ENCODE data around the gene CPT2. TPM values are rescaled to one million over a fixed set of nuclear protein-coding genes. Genes with fewer than 3 reads are reported as not detected.
"Not testable (repeated sequence)": the region's sequence is repeated elsewhere in the genome, so short reads cannot be mapped to it uniquely, and the experiment has no call there.

Gene CPT2
- total and polyA plus RNA-seq, 4 donors: 7.8 to 12.8 (median 9.9) TPM

GRCh38 chr1:53197291-53198200 lies 922 bp downstream of the CPT2 start:
- Histone ChIP-seq H3K4me1 (ENCODE audit: control insufficient read depth in 1 of 2, insufficient read depth in 2 of 2, low read length in 2 of 2) (no peaks in the 10 kb centered on the region), H3K4me3 (ENCODE audit: low read length in 2 of 2) (peak overlapping the region; percentile 70 to 84), H3K27me3 (ENCODE audit: control insufficient read depth in 1 of 2, insufficient read depth in 2 of 2, low read length in 1 of 2) (no peaks in the 10 kb centered on the region), H3K9me3 (ENCODE audit: control insufficient read depth, low read length) (no peaks in the 10 kb centered on the region), H3K36me3 (ENCODE audit: control insufficient read depth in 1 of 2, insufficient read depth in 2 of 2, low read length in 1 of 2) (peaks cover 0 to 4% of the 10 kb centered on the region in 2 donors), H3K27ac (ENCODE audit: low read depth in 1 of 2, low read length in 2 of 2) (peak overlapping the region; percentile 92 to 96)
- DNase-seq (no peak), ATAC-seq (ENCODE audit: low FRiP score) (peak; percentile 3)
- 32 to 33% methylated on average over 13 of the region's 13 CpGs for WGBS, 2 donors
- intact Hi-C loops (cut with DNase I): loop anchor here in 1 of 2 donors (1.0 kb wide), 1 partner anchor 23 kb away; the partner anchor contains the start of gene CZIB

- Histone ChIP-seq H3K36me3 (ENCODE audit: control insufficient read depth in 1 of 2, insufficient read depth in 2 of 2, low read length in 1 of 2) (peaks cover 0 to 4% of the 10 kb centered on the region in 2 donors), H3K27ac (ENCODE audit: low read depth in 1 of 2, low read length in 2 of 2) (no peak overlapping the region), H3K9me3 (ENCODE audit: control insufficient read depth, low read length) (no peaks in the 10 kb centered on the region), H3K4me3 (ENCODE audit: low read length in 2 of 2) (no peak overlapping the region), H3K27me3 (ENCODE audit: control insufficient read depth in 1 of 2, insufficient read depth in 2 of 2, low read length in 1 of 2) (no peaks in the 10 kb centered on the region), H3K4me1 (ENCODE audit: control insufficient read depth in 1 of 2, insufficient read depth in 2 of 2, low read length in 2 of 2) (no peaks in the 10 kb centered on the region)
- WGBS, 2 donors: 42 to 45% methylated on average over 4 of the region's 4 CpGs
- no peak for DNase-seq
- intact Hi-C loops (cut with DNase I): no loop called here
- ATAC-seq (ENCODE audit: low FRiP score): no peak
Measured at GRCh38 chr1:53198241-53198651, 1.6 kb downstream of the CPT2 start.

- H3K4me3 ChIP-seq (ENCODE audit: low read length in 2 of 2): no peak overlapping the region
- peaks cover 2 to 8% of the 10 kb centered on the region in 2 donors for H3K36me3 ChIP-seq (ENCODE audit: control insufficient read depth in 1 of 2, insufficient read depth in 2 of 2, low read length in 1 of 2)
- ATAC-seq (ENCODE audit: low FRiP score): no peak
- no peak for DNase-seq
- H3K9me3 ChIP-seq (ENCODE audit: control insufficient read depth, low read length): peaks cover 2% of the 10 kb centered on the region
- H3K4me1 ChIP-seq (ENCODE audit: control insufficient read depth in 1 of 2, insufficient read depth in 2 of 2, low read length in 2 of 2): no peaks in the 10 kb centered on the region
- H3K27me3 ChIP-seq (ENCODE audit: control insufficient read depth in 1 of 2, insufficient read depth in 2 of 2, low read length in 1 of 2): no peaks in the 10 kb centered on the region
- H3K27ac ChIP-seq (ENCODE audit: low read depth in 1 of 2, low read length in 2 of 2): no peak overlapping the region
- 92% methylated on average over 3 of the region's 3 CpGs for WGBS, 2 donors
- intact Hi-C loops (cut with DNase I): no loop called here
Measured at GRCh38 chr1:53203466-53203865, 6.8 kb downstream of the CPT2 start.

GRCh38 chr1:53205496-53205895 lies 8.9 kb downstream of the CPT2 start:
- H3K4me1 ChIP-seq (ENCODE audit: control insufficient read depth in 1 of 2, insufficient read depth in 2 of 2, low read length in 2 of 2); intact Hi-C loops (cut with DNase I); DNase-seq; H3K27ac ChIP-seq (ENCODE audit: low read depth in 1 of 2, low read length in 2 of 2); H3K27me3 ChIP-seq (ENCODE audit: control insufficient read depth in 1 of 2, insufficient read depth in 2 of 2, low read length in 1 of 2); H3K9me3 ChIP-seq (ENCODE audit: control insufficient read depth, low read length); H3K4me3 ChIP-seq (ENCODE audit: low read length in 2 of 2); ATAC-seq (ENCODE audit: low FRiP score): not testable (repeated sequence)
- WGBS, 2 donors: 100% methylated on average over 1 of the region's 1 CpG
- H3K36me3 ChIP-seq (ENCODE audit: control insufficient read depth in 1 of 2, insufficient read depth in 2 of 2, low read length in 1 of 2): peaks cover 2 to 13% of the 10 kb centered on the region in 2 donors

GRCh38 chr1:53206083-53206685 lies 9.6 kb downstream of the CPT2 start:
- H3K4me3 ChIP-seq (ENCODE audit: low read length in 2 of 2); ATAC-seq (ENCODE audit: low FRiP score); H3K27me3 ChIP-seq (ENCODE audit: control insufficient read depth in 1 of 2, insufficient read depth in 2 of 2, low read length in 1 of 2); intact Hi-C loops (cut with DNase I); H3K27ac ChIP-seq (ENCODE audit: low read depth in 1 of 2, low read length in 2 of 2); DNase-seq; H3K9me3 ChIP-seq (ENCODE audit: control insufficient read depth, low read length); H3K4me1 ChIP-seq (ENCODE audit: control insufficient read depth in 1 of 2, insufficient read depth in 2 of 2, low read length in 2 of 2): not testable (repeated sequence)
- WGBS, 2 donors: 97 to 100% methylated on average over 3 of the region's 3 CpGs
- H3K36me3 ChIP-seq (ENCODE audit: control insufficient read depth in 1 of 2, insufficient read depth in 2 of 2, low read length in 1 of 2): peaks cover 2 to 17% of the 10 kb centered on the region in 2 donors

- no peak overlapping the region for H3K27ac ChIP-seq (ENCODE audit: low read depth in 1 of 2, low read length in 2 of 2)
- no peak for ATAC-seq (ENCODE audit: low FRiP score)
- DNase-seq: no peak
- H3K9me3 ChIP-seq (ENCODE audit: control insufficient read depth, low read length): peaks cover 2% of the 10 kb centered on the region
- H3K4me3 ChIP-seq (ENCODE audit: low read length in 2 of 2): no peak overlapping the region
- intact Hi-C loops (cut with DNase I): no loop called here
- WGBS, 2 donors: 96 to 97% methylated on average over 1 of the region's 1 CpG
- no peaks in the 10 kb centered on the region for H3K27me3 ChIP-seq (ENCODE audit: control insufficient read depth in 1 of 2, insufficient read depth in 2 of 2, low read length in 1 of 2)
- H3K4me1 ChIP-seq (ENCODE audit: control insufficient read depth in 1 of 2, insufficient read depth in 2 of 2, low read length in 2 of 2): no peaks in the 10 kb centered on the region
- peaks cover 2 to 18% of the 10 kb centered on the region in 2 donors for H3K36me3 ChIP-seq (ENCODE audit: control insufficient read depth in 1 of 2, insufficient read depth in 2 of 2, low read length in 1 of 2)
Measured at GRCh38 chr1:53206735-53207379, 10.2 kb downstream of the CPT2 start.

- Histone ChIP-seq H3K4me3 (ENCODE audit: low read length in 2 of 2) (no peak overlapping the region), H3K36me3 (ENCODE audit: control insufficient read depth in 1 of 2, insufficient read depth in 2 of 2, low read length in 1 of 2) (peaks cover 2 to 16% of the 10 kb centered on the region in 2 donors), H3K27me3 (ENCODE audit: control insufficient read depth in 1 of 2, insufficient read depth in 2 of 2, low read length in 1 of 2) (no peaks in the 10 kb centered on the region), H3K4me1 (ENCODE audit: control insufficient read depth in 1 of 2, insufficient read depth in 2 of 2, low read length in 2 of 2) (no peaks in the 10 kb centered on the region), H3K9me3 (ENCODE audit: control insufficient read depth, low read length) (peaks cover 2% of the 10 kb centered on the region), H3K27ac (ENCODE audit: low read depth in 1 of 2, low read length in 2 of 2) (no peak overlapping the region)
- DNase-seq: no peak
- ATAC-seq (ENCODE audit: low FRiP score): no peak
- intact Hi-C loops (cut with DNase I): no loop called here
- 65 to 73% methylated on average over 1 of the region's 1 CpG for WGBS, 2 donors
Measured at GRCh38 chr1:53207726-53208125, 11.1 kb downstream of the CPT2 start.

GRCh38 chr1:53210352-53210751 lies 13.7 kb downstream of the CPT2 start:
- H3K27me3 ChIP-seq (ENCODE audit: control insufficient read depth in 1 of 2, insufficient read depth in 2 of 2, low read length in 1 of 2): no peaks in the 10 kb centered on the region
- H3K27ac ChIP-seq (ENCODE audit: low read depth in 1 of 2, low read length in 2 of 2): no peak overlapping the region
- DNase-seq (no peak), ATAC-seq (ENCODE audit: low FRiP score) (no peak)
- H3K36me3 ChIP-seq (ENCODE audit: control insufficient read depth in 1 of 2, insufficient read depth in 2 of 2, low read length in 1 of 2): peaks cover 6 to 14% of the 10 kb centered on the region in 2 donors
- H3K4me1 ChIP-seq (ENCODE audit: control insufficient read depth in 1 of 2, insufficient read depth in 2 of 2, low read length in 2 of 2): no peaks in the 10 kb centered on the region
- peaks cover 2% of the 10 kb centered on the region for H3K9me3 ChIP-seq (ENCODE audit: control insufficient read depth, low read length)
- intact Hi-C loops (cut with DNase I): no loop called here
- WGBS, 2 donors: 89% methylated on average over 7 of the region's 7 CpGs
- H3K4me3 ChIP-seq (ENCODE audit: low read length in 2 of 2): no peak overlapping the region

Data from aorta (tissue), 5 donors.